Skeletal muscle tissue (tissue), 4 donors: ENCODE measurements around the gene GUCA1A. TPM values are rescaled to one million over a fixed set of nuclear protein-coding genes. Genes with fewer than 3 reads are reported as not detected.

Experiments used
- H3K27ac ChIP-seq: one replicate; pipeline ENCODE4 v1.7.0; 2013; ENCODE audit warnings: mild to moderate bottlenecking, low read depth, low read length, inconsistent platforms
- H3K27me3 ChIP-seq, 3 donors: one replicate each; pipeline ENCODE4 v1.7.0; 2013; ENCODE audit warnings: low read length in 3 of 3; ENCODE audit not compliant: control insufficient read depth in 3 of 3, insufficient read depth in 3 of 3
- H3K36me3 ChIP-seq, 3 donors: one replicate each; pipeline ENCODE4 v1.7.0; 2013; ENCODE audit warnings: low read length in 3 of 3; ENCODE audit not compliant: control insufficient read depth in 3 of 3, insufficient read depth in 3 of 3
- H3K4me1 ChIP-seq, 3 donors: one replicate each; pipeline ENCODE4 v1.7.0; 2013; ENCODE audit warnings: low read length in 3 of 3, mild to moderate bottlenecking in 3 of 3; ENCODE audit not compliant: control insufficient read depth in 3 of 3, insufficient read depth in 3 of 3
- H3K4me3 ChIP-seq, 3 donors: one replicate each; pipeline ENCODE4 v1.7.0; 2013; ENCODE audit warnings: low read length in 3 of 3
- H3K9ac ChIP-seq, 3 donors: one replicate each; pipeline ENCODE4 v1.7.0; 2013; ENCODE audit warnings: low read length in 3 of 3, mild to moderate bottlenecking in 3 of 3, moderate library complexity in 2 of 3, low read depth in 1 of 3
- H3K9me3 ChIP-seq, 3 donors: one replicate each; pipeline ENCODE4 v1.7.0; 2013; ENCODE audit warnings: low read length in 3 of 3; ENCODE audit not compliant: control insufficient read depth in 3 of 3
- total RNA-seq: library from RNA; depleted of rRNA; stranded (reverse); fragments of >200 nt; gene quantifications from one replicate; pipeline ENCODE4 v1.2.3, GENCODE V29; 2014
- donor health status: Osteomylitis.

The GUCA1A gene
- total RNA-seq, 1 donor from 2014 or later, result not detected

DNA sequence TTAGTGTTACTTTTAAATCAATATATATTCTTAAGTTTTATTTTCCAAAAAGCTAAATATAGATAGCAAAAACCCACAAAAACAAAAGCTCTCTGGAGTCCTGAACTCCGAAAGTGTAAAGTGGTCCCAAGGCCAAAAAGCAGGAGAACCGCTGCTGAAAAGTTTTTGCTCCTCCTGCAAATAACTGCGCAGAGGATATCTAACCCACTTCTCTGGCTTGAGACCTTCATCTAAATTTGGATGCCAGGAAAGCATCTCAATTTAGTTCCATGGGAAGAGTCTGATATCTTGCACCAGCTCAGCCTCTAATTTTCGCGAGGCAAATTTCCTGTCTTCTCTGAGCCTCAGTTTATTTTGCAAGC, 44.0 kb downstream of the GUCA1A start:
- Histone ChIP-seq H3K9me3 (no peaks in the 10 kb centered on the region), H3K9ac (peak overlapping the region; percentile 83 to 96 (median 87)), H3K27ac (peak overlapping the region; percentile 76), H3K4me3 (peak overlapping the region; percentile 73 to 99 (median 75)), H3K27me3 (no peaks in the 10 kb centered on the region), H3K4me1 (peaks cover 5 to 13% (median 11%) of the 10 kb centered on the region in 3 donors), H3K36me3 (peaks cover 6 to 15% (median 14%) of the 10 kb centered on the region in 3 donors)

DNA sequence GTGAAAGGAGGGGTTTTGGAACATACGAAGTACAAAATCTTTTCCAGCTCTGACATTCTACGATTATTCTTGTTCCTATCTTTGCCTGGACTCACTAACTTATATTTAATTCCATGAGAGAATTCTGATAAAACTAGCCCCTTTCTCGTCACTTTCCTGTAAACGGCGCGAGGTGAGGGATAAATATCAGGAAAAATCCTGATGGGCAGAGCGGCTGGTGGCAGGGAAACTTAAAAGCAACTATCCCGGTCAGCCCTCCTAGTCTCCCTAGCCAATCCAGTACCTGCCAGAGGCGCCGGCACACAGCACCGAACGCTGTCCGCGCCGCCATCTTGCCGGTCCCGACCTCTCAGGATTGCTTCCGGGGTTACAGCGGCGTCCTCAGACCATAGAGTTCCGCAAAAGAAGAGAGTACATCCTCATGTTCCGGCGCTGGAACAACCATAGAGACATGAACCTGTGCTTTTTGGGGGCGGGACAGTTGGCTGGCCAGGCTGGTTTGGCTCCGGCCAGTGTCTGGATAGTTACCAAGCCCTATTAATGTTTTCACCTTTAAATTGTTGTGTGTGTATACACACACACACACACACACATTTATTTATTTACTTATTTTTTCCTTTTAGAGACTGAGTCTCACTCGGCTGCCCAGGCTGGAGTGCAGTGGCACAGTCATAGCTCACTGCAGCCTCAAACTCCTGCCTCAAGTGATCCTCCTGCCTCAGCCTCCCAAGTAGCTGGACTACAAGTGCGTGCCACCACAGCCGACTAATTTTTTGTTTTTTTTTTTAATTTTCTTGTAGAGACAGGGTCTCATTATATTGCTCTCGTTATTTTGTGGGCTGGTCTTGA, 44.6 kb downstream of the GUCA1A start, which contains the start of gene MRPS10:
Gene MRPS10, minus strand, starts transcription at position 343 of the 849 bp plus-strand sequence. Its CDS starts 12 bp downstream, at position 331.
- Histone ChIP-seq H3K9ac (peak within 1 kb of the TSS; percentile 83 to 96 (median 87)), H3K27me3 (no peaks in the 10 kb centered on the region), H3K27ac (peak within 1 kb of the TSS; percentile 76), H3K36me3 (peaks cover 6 to 12% (median 8%) of the 10 kb centered on the region in 3 donors), H3K9me3 (no peaks in the 10 kb centered on the region), H3K4me3 (peak within 1 kb of the TSS; percentile 73 to 99 (median 75)), H3K4me1 (peaks cover 5 to 13% (median 11%) of the 10 kb centered on the region in 3 donors)

DNA sequence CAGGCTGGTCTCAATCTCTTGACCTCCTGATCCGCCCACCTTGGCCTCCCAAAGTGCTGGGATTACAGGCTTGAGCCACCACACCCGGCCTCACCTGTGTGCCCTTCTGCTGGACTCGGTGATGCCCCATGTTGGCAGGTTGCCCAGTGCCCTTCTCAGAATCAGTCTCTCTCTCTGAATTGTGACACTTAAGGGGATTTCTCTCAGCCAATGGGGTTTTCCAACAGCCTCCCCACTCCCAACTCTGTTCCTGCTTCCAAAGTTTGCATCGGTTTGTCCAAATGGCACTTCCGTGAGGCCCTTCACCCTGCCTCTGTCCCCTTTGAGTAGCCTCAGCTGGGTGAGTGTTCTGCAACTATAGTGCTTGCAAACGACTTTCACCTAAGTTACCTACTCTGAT, 47.6 kb downstream of the GUCA1A start:
- no peaks in the 10 kb centered on the region for H3K27me3 ChIP-seq
- no peak overlapping the region for H3K9ac ChIP-seq
- H3K27ac ChIP-seq, result no peak overlapping the region
- no peaks in the 10 kb centered on the region for H3K9me3 ChIP-seq
- H3K4me1 ChIP-seq, result peaks cover 5 to 11% (median 9%) of the 10 kb centered on the region in 3 donors
- H3K4me3 ChIP-seq, result no peak overlapping the region
- H3K36me3 ChIP-seq, result no peaks in the 10 kb centered on the region

DNA sequence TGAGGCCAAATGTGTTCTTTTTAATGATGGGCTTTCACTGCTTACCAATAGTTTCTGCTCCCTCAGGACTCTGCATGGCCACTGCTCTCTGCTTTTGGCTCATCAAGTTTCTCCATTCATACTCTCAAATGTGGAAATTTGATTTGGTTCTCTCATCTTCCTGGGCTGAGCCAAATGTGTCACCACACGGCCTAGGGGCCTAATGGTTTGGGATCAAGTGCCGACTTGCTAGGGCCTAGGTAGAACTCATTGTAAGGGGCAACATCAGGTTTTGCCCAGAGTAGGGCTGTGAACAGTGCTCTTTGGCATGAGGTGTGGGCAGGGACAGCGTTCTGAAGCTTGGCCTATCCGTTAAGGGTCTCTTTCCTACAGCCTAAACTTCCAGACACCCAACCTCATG, 48.4 kb downstream of the GUCA1A start:
- no peak overlapping the region for H3K9ac ChIP-seq
- peaks cover 2 to 8% (median 3%) of the 10 kb centered on the region in 3 donors for H3K4me1 ChIP-seq
- H3K36me3 ChIP-seq, result no peaks in the 10 kb centered on the region
- H3K9me3 ChIP-seq, result no peaks in the 10 kb centered on the region
- H3K27ac ChIP-seq, result no peak overlapping the region
- H3K27me3 ChIP-seq, result no peaks in the 10 kb centered on the region
- no peak overlapping the region for H3K4me3 ChIP-seq

DNA sequence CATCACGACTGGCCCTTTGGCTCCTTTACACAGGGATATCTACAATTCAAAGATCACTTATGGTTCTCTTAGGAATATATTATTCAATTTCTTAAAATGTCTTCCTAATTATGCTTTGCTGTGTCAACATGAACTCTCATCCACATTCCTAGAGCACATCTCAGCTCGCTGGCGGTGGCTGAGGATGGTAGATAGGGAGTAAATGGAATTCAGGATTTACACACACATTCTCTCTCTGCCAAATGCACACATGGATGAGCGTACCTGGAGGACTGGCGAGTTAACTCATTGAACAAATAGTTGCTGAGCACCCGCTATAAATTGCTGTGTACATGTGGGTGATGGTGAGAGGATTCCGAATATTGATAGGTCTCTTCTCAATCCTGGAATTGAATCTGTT, 49.3 kb downstream of the GUCA1A start:
- H3K9ac ChIP-seq, result no peak overlapping the region
- no peaks in the 10 kb centered on the region for H3K36me3 ChIP-seq
- H3K4me1 ChIP-seq, result no peaks in the 10 kb centered on the region
- H3K4me3 ChIP-seq, result no peak overlapping the region
- no peaks in the 10 kb centered on the region for H3K9me3 ChIP-seq
- H3K27me3 ChIP-seq, result no peaks in the 10 kb centered on the region
- no peak overlapping the region for H3K27ac ChIP-seq

DNA sequence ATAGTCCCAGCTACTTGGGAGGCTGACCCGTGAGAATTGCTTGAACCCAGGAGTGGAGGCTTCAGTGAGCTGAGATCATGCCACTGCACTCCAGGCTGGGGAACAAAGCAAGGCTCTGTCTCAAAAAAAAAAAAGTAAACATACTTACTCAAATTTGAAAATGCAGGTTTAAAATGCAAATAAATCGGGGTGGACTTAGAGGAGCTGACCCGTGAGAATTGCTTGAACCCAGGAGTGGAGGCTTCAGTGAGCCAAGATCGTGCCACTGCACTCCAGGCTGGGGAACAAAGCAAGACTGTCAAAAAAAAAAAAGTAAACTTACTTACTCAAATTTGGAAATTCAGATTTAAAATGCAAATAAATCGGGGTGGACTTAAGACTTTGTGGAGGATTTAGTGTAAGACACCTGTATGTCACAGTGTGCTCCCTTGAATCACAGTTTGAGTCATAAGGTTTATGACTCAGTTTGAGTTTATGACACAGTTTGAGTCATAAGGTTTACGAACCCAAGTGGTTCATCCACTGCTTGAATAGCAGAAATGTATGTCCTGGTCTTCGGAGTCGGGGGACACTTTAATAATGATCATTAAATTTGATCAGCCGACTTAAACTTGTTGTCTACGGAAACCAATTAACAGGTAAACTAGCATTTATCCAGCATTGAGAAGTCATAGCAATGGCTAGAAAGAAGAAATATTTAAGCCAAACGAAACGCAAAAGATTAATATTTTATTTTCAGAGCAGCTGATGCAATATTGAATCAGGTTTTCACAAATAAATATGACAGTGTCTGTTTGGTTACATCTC, 51.3 kb downstream of the GUCA1A start:
- peaks cover 0 to 2% (median 0%) of the 10 kb centered on the region in 3 donors for H3K36me3 ChIP-seq
- H3K4me3 ChIP-seq, result no peak overlapping the region
- H3K27me3 ChIP-seq, result no peaks in the 10 kb centered on the region
- no peaks in the 10 kb centered on the region for H3K9me3 ChIP-seq
- no peak overlapping the region for H3K9ac ChIP-seq
- no peak overlapping the region for H3K27ac ChIP-seq
- H3K4me1 ChIP-seq, result no peaks in the 10 kb centered on the region

DNA sequence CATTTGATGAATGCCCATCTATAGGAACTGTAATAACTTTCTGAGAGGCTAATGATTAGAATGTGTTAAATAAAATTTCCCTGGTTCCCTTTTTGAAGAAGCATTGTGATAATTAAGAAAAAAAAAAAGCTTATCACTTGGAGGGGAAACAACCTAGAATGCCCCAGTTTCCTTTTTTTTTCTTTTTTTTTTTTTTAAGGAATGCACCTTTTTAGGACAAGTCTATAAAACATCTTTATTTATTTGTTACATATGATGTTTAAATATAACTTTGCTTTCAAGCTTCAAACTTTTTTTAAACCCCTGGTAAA, 51.8 kb downstream of the GUCA1A start:
- H3K4me1 ChIP-seq, result no peaks in the 10 kb centered on the region
- H3K9me3 ChIP-seq, result no peaks in the 10 kb centered on the region
- H3K27ac ChIP-seq, result no peak overlapping the region
- H3K27me3 ChIP-seq, result no peaks in the 10 kb centered on the region
- peaks cover 0 to 2% (median 0%) of the 10 kb centered on the region in 3 donors for H3K36me3 ChIP-seq
- H3K4me3 ChIP-seq, result no peak overlapping the region
- no peak overlapping the region for H3K9ac ChIP-seq

DNA sequence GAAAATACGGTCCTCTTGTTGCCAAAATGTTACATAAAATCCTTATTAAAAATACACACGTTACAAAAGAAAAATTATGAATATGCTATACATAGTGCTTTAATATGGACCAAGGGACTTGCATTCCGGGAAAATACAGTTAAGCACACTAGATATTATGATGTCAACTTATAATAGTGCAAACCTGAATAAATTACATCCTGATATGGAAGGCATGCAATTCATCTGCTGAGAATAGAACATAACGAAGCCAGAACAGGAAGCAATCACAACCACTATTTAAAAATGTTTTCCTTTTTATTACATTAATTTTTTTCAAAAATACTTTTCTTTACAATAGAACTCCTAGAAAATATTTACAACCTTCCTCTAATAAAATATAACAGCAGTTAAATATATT, 52.3 kb downstream of the GUCA1A start:
- H3K9me3 ChIP-seq, result no peaks in the 10 kb centered on the region
- no peaks in the 10 kb centered on the region for H3K27me3 ChIP-seq
- no peaks in the 10 kb centered on the region for H3K4me1 ChIP-seq
- no peak overlapping the region for H3K4me3 ChIP-seq
- H3K27ac ChIP-seq, result no peak overlapping the region
- H3K9ac ChIP-seq, result no peak overlapping the region
- H3K36me3 ChIP-seq, result peaks cover 0 to 2% (median 0%) of the 10 kb centered on the region in 3 donors

DNA sequence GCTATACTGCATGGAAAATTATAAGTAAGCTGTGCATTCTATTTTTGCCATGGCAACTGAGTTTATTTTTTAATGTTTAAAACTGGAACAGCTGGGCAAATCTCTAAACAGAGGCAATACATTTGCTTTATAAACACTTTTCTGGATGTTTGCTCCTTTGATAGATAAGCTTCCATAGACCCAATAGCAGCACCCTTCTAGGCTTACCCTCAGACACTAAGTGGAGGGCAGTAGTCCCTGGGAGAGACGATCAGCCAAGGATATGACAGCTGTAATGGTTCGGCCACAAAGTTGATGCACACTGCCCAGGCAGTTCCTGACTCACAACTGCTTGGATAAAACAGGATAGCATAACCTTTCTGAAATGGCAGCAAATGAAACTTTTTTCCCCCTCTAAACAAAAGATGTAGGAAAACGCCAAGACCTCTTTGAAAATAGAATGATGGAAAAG, 53.0 kb downstream of the GUCA1A start:
- Histone ChIP-seq H3K27me3 (no peaks in the 10 kb centered on the region), H3K27ac (no peak overlapping the region), H3K36me3 (peaks cover 0 to 2% (median 0%) of the 10 kb centered on the region in 3 donors), H3K4me3 (no peak overlapping the region), H3K4me1 (no peaks in the 10 kb centered on the region), H3K9ac (no peak overlapping the region), H3K9me3 (no peaks in the 10 kb centered on the region)

DNA sequence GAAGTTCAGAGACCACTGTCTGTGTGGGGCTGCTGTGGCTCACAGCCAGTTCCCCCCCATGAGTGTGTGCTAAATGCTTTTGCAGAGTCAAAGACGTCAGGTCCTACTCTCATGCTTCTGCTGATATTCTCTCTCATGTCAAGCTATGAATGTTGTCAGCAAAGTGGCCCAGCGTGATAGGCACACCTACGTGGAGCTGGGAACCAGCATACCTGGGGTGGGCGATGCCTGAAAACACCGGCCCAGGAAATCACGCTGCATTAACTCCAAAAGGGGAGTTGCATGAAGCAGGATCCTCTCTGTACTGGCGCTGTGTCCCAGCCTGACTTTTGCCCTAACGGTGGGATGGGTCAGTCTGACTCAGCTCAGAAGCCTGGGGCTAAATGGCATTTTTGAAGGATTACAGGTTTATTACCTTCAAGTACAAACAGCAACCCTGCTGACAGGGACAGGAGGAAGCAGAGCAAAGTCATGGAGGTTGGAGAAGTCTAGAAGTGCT, 53.5 kb downstream of the GUCA1A start:
- H3K9me3 ChIP-seq, result no peaks in the 10 kb centered on the region
- H3K27me3 ChIP-seq, result no peaks in the 10 kb centered on the region
- H3K4me1 ChIP-seq, result no peaks in the 10 kb centered on the region
- H3K27ac ChIP-seq, result no peak overlapping the region
- H3K4me3 ChIP-seq, result no peak overlapping the region
- H3K36me3 ChIP-seq, result peaks cover 0 to 2% (median 0%) of the 10 kb centered on the region in 3 donors
- H3K9ac ChIP-seq, result no peak overlapping the region
